CD1c-positive myeloid dendritic cell (primary cell): ENCODE results near the gene FURIN.

ENCODE experiments used
- DNase-seq: peaks from one replicate; pipeline ENCODE4 v3.0.0-alpha.2; 2016; ENCODE audit errors: extremely low spot score

FURIN gene

DNA sequence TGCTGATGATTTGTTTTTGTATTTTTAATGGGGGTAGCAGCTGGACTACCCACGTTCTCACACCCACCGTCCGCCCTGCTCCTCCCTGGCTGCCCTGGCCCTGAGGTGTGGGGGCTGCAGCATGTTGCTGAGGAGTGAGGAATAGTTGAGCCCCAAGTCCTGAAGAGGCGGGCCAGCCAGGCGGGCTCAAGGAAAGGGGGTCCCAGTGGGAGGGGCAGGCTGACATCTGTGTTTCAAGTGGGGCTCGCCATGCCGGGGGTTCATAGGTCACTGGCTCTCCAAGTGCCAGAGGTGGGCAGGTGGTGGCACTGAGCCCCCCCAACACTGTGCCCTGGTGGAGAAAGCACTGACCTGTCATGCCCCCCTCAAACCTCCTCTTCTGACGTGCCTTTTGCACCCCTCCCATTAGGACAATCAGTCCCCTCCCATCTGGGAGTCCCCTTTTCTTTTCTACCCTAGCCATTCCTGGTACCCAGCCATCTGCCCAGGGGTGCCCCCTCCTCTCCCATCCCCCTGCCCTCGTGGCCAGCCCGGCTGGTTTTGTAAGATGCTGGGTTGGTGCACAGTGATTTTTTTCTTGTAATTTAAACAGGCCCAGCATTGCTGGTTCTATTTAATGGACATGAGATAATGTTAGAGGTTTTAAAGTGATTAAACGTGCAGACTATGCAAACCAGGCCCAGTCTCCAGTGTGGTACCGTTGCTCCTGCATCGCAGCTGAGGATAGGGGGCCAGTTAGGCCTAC is 14.6 kb downstream of the FURIN start:
- DNase-seq: no peak

DNA sequence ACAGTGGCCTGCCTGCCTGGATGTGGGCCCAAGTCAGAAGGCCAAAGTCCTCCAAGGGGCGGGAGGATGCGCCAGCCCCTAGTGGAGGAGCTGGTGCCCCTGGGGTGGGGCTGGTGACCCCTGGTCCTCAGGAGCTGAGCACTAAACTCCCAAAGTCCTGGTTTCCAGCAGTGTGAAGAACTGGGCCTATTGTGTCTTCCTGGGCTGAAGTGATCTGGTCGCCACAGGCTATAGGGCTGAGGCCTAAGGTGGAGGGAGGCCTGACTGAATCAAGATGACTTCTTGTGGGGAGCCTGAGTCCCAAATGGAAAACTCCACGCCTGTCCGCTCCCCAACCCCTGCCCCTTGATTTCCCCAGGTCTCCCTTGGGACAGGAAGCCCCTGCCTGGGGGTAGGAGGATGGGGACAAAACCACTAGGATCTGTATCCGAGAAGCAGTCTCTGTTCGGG is 15.2 kb downstream of the FURIN start:
- no peak for DNase-seq

DNA sequence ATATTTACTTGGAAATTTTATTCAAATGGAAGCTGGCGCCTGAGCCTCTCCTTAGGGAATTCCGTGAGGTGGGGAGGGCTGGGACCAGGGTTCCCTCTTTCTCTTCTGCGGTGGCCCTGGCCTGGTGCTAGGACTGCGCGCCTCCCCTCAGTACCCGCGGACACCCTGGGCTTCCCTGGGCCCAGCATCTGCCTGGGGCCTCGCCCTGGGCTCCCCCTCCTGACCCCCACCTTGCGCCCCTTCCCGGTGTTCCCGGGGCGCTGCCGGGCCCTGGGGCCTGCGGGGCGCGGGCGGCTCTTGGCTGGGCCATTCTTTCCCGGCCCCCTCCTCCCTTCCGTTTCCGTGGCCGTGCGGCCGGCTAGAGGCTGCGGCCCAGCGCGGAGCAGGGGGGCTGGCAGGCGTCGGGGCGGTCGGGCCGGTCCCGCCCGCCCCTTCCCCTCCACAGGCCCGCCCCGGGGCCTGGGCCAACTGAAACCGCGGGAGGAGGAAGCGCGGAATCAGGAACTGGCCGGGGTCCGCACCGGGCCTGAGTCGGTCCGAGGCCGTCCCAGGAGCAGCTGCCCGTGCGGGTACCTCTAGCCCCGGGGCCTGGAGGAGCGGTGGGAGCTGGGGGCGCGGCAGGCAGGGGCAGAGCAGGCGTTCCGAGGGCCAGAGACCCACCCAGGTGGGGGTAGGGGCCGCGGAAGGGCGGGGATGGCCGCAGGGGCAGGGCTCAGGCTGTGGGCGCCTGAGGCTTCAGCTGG is 15.8 kb downstream of the FURIN start, which contains the start of gene FES:
FES (plus strand) TSS at position 529 of the 743 bp plus-strand sequence. CDS start 542 bp downstream, outside the sequence.
- DNase-seq: peak; percentile 86

DNA sequence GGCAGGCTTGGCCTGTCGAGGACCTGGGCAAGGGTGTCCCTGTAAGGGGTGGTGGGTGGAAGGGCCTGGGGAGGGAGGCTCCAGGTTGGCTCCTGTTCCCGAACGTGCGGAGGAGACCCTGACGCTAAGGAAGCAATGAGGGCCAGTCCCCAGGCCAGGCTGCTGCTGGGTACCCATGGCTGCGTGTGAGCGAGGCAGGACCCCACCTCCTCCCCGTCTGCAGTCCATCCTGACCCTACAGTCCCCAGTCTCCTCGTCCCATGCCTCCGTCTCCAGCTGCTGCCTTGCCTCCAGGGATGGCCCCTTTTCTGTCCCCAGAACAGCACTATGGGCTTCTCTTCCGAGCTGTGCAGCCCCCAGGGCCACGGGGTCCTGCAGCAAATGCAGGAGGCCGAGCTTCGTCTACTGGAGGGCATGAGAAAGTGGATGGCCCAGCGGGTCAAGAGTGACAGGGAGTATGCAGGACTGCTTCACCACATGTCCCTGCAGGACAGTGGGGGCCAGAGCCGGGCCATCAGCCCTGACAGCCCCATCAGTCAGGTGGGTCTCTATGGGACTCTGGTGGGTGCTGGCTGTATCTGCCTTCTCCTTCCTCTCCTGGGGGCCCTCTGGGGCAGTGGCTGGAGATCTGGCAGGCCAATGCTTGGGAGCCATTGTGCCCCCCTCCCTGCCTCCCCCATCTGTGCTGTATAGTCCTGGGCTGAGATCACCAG is 16.5 kb downstream of the FURIN start:
- no peak for DNase-seq

DNA sequence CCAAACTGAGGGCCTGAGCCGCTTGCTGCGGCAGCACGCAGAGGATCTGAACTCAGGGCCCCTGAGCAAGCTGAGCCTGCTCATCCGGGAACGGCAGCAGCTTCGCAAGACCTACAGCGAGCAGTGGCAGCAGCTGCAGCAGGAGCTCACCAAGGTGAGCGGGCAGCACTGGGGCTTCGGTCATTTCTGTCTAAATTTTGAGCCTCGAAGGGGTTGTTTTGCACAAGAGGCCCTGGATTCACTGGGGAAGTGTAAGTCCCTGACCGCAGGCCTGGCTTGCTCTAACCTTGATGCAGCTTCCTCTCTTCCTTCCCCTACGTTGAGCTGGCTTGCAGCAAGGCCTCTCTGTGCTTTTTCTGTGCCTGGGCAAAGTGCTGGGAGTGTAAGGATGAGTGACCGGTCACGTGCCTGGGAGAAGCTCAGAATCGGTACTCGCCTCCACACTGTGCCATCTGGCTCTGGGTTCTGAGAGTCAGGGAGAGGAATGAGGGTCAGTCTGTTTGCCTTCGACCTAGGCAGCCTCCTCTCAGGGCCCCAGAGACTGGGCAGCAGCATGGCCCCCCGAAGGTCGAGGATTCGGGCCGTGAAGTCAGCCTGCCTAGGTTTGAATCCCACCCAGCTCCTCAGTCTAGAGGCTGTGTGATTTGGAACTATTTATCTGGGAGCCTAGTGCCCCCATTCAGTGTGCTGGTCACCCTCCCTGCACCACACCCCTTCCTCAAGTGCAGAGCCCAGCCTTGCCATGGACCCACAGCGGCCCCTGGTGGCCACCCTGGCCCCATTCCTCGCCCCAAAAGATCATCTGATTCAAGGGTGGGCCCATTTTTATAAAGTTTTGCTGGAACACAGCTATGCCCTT is 17.3 kb downstream of the FURIN start:
- DNase-seq: peak; percentile 87

DNA sequence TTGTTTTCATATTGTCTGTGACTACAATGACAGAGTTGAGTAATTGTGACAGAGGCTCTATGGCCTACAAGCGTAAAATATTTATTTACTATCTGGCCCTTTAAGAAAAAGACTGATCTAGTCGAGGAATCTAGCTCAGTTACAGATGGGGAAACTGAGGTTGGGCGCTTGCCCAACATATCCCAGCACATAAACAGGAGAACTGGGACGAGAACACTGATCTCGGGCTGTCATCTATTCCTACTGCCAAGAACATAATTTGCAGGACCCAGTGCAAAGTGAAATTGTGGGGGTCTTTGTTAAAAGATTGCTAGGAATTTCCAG is 17.9 kb downstream of the FURIN start:
- DNase-seq: no peak

DNA sequence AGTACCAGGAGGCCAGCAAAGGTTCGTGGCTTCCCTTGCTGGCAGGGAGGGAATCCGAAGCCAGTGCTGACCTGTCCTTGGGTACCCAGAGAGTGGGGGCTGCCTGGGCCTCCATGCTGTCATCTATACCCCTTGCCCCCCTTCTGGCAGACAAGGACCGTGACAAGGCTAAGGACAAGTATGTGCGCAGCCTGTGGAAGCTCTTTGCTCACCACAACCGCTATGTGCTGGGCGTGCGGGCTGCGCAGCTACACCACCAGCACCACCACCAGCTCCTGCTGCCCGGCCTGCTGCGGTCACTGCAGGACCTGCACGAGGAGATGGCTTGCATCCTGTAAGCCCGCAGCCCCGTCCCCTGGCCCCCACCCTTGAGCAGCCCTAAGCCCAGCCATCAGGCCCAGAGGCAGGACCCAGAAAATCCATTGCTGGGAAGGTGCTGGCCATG is 18.7 kb downstream of the FURIN start:
- no peak for DNase-seq

DNA sequence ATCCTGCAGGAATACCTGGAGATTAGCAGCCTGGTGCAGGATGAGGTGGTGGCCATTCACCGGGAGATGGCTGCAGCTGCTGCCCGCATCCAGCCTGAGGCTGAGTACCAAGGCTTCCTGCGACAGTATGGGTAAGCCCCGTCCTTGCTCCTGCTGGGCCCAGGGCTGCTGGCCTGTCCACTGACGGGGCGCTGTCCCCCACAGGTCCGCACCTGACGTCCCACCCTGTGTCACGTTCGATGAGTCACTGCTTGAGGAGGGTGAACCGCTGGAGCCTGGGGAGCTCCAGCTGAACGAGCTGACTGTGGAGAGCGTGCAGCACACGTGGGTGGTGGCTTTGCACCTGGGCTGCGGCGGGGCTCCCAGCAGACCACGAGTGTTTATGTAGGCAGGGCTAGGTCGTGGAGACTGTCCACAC is 20.9 kb downstream of the FURIN start:
- DNase-seq: no peak

DNA sequence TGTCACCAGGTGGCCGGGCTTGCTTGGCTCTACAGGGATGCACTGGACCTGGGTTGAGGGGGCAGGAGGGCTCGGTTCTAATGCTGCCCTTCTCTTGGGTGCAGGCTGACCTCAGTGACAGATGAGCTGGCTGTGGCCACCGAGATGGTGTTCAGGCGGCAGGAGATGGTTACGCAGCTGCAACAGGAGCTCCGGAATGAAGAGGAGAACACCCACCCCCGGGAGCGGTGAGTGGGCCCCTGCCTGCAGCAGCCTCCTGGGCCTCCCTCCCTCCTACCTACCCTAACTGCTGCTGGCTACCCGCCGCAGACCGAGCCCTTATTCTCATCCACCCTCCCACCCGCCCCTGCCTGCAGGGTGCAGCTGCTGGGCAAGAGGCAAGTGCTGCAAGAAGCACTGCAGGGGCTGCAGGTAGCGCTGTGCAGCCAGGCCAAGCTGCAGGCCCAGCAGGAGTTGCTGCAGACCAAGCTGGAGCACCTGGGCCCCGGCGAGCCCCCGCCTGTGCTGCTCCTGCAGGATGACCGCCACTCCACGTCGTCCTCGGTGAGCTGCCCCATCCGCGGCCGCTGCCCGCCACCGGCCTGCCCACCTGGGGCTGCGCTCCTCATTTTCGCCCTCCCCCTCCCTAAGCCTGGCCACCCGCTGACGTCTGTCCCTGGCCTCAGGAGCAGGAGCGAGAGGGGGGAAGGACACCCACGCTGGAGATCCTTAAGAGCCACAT is 21.5 kb downstream of the FURIN start:
- no peak for DNase-seq

DNA sequence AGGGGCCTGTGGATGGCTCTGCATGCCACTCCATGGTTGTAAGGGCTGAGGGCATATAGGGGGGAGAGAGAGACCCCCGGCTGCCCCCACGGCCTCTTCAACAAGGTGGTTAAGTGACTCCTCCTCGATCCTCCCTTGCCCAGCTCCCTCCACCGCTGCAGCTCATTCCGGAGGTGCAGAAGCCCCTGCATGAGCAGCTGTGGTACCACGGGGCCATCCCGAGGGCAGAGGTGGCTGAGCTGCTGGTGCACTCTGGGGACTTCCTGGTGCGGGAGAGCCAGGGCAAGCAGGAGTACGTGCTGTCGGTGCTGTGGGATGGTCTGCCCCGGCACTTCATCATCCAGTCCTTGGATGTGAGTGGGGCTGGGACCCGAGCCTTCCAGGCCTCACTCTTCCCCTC is 22.5 kb downstream of the FURIN start:
- DNase-seq: no peak

DNA sequence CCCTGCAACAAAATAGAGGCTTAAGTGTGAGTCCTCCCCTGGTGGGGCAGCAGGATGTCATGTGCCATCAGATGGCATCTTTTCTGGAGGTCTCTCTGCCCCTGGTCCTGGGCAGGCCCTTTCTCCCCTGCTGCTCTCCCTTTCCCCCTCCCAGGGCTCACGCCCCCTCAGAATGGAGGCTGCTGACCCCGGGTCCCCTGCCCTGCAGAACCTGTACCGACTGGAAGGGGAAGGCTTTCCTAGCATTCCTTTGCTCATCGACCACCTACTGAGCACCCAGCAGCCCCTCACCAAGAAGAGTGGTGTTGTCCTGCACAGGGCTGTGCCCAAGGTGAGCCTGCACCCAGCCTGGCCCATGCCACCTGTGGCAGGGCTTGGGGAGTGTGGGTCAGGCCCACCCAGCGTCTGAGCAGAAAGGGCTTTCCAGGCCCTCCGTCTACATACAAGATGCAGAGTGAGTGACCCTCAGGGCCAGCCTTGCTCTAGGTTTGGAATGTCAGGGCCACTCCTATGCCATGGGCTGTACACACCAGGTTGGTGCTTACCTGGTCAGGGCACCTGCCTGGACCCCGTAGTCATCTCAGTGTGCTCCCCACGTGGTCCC is 23.1 kb downstream of the FURIN start:
- DNase-seq: no peak

DNA sequence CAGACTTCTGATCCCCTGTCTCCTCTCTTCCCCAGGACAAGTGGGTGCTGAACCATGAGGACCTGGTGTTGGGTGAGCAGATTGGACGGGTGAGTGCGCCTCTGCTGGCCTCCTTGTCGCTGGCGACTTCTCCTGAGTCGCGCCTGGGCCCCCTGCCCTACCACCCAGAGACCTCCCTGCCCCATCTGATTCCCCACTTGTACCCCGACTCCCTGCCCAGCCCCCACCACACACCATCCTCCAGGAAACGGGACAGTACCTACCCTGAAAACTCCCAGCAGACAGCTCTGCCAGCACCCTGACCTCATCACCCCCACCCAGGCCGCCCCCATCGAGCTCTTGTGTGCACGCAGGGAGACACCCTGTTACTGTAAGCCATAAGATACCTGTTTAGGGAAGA is 23.6 kb downstream of the FURIN start:
- no peak for DNase-seq

DNA sequence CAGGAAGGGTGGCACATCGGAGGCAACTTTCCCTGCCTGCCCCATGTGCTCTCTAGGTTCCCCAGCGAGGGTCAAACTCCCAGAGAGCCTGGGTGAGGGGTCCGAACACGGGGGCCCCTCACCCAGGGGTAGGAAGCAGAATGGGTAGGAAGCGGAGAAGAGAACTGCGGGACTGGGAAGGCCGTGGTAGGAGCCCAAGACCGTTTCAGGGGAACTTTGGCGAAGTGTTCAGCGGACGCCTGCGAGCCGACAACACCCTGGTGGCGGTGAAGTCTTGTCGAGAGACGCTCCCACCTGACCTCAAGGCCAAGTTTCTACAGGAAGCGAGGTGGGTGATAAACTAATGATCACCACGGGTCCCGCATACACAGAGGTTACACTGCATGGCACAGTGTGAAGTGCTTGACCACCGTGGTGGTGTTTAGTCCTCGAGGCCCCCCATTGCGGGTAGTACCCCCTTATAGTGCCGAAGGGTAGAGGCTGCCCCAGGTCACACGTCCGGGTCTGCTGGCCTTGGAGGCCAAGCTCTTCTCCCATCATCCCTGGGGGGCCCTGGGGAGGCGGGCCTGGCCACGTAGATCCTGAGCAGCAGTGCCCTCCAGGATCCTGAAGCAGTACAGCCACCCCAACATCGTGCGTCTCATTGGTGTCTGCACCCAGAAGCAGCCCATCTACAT is 24.2 kb downstream of the FURIN start:
- DNase-seq: no peak

DNA sequence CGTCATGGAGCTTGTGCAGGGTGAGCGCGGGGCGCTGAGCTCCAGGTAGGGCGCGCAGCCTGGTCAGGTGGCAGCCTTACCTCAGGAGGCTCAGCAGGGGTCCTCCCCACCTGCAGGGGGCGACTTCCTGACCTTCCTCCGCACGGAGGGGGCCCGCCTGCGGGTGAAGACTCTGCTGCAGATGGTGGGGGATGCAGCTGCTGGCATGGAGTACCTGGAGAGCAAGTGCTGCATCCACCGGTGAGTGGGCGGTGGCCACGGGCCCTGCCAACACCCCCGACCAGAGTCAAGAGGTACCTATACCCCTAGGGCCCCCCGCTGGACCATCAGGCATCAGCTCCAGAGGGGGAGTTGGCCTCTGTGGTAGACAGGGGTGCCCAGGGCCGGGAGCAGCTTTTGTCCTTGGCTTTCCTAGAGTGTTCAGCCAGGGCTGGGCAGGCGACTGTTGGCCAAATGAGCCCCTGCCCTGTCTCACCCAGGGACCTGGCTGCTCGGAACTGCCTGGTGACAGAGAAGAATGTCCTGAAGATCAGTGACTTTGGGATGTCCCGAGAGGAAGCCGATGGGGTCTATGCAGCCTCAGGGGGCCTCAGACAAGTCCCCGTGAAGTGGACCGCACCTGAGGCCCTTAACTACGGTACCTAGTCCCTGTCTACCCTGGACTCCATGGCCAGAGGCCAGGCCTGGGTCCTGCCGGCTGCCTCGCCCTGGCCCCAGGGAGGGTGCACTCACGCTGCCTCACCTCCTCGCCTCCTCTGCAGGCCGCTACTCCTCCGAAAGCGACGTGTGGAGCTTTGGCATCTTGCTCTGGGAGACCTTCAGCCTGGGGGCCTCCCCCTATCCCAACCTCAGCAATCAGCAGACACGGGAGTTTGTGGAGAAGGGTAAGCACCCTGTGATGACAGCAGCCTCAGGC is 25.0 kb downstream of the FURIN start:
- DNase-seq: no peak

DNA sequence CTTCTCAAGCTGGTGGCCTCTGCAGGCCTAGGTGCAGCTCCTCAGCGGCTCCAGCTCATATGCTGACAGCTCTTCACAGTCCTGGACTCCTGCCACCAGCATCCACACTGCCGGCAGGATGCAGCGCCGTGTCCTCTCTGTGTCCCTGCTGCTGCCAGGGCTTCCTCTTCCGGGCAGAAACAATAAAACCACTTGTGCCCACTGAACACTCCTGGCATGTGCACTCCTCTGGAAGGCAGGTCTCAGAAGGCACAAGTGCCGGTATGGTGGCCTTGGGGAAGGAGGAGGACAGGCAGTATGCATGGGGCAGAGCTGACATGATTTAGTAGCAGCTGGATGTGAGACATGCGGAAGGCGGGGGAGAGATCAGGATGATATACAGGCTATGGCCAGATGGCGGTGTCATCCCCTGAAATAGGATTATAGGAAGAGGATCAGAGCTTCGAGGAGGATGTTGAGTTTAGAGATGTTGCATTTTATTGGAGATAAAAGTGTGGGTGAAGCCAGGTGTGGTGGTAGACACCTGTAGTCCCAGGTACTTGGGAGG is 27.3 kb downstream of the FURIN start:
- DNase-seq: peak; percentile 17

DNA sequence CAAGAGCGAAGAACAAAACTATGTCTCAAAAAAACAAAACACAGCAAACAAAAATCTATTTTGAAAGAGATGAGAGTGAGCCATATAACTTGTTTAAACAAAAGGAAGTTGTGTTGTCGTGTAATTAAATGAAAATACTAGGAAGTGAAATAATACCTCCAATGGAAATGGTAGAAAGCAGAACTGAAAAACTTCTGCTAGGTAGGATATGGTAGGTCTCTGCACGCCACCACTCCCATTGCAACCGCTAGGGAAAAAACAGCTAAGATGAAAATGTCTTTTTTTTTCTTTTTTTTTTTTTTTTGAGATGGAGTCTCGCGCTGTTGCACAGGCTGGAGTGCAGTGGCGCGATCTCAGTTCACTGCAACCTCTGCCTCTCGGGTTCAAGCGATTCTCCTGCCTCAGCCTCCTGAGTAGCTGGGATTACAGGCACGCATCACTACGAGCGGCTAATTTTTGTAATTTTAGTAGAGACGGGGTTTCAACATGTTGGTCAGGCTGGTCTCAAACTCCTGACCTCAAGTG is 28.8 kb downstream of the FURIN start:
- DNase-seq: peak; percentile 90

DNA sequence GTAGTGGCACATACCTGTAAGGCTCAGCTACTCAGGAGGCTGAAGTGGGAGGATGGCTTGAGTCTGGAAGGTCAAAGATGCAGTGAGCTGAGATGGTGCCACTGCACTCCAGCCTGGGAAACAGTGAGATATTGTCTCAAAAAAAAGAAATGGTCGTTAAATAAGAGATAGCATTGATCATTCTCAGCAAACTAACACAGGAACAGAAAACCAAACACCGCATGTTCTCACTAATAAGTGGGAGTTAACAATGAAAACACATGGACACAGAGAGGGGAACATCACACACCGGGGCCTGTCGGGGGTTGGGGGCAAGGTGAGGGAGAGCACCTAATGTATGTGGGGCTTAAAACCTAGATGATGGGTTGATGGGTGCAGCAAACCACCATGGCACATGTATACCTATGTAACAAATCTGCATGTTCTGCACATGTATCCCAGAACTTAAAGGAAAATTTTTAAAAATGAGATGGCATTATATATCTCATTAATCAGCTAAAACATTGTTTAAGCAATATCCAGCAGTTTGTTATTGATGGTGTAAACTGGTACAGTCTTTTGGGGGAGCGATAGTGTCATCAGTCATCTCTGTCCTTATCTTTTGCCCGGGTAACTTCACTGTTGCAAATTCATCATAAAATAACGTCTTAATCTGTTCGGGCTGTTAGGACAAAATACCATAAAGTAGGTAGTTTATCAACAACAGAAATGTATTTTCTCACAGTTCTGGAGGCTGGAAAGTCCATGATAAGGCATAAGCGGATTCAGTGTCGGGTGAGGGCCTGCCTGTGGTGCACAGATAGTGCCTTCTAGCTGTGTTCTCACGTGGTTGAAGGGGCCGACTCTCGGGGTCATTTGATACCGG is 33.0 kb downstream of the FURIN start:
- DNase-seq: no peak
